ENCODE data around the gene MINDY4B.

Gene MINDY4B

GRCh38 chr3:150905339-150905738 lies at the start of gene MINDY4B:
Gene MINDY4B (minus strand): TSS chr3:150905439. CDS start chr3:150905439, 0 bp downstream.
- H3K36me3 ChIP-seq (ENCODE audit: insufficient read depth, low read length), result no peaks in the 10 kb centered on the region
- no peaks in the 10 kb centered on the region for H3K27me3 ChIP-seq (ENCODE audit: control insufficient read depth in 1 of 2, insufficient read depth in 2 of 2, low read length in 2 of 2)
- no peak within 1 kb of the TSS for H3K4me3 ChIP-seq (ENCODE audit: low read depth in 1 of 2, low read length in 2 of 2)
- H3K9ac ChIP-seq (ENCODE audit: low read length), result no peak within 1 kb of the TSS
- no peaks in the 10 kb centered on the region for H3K9me3 ChIP-seq (ENCODE audit: low read length)
- no peak within 1 kb of the TSS for H3K27ac ChIP-seq (ENCODE audit: low read depth, low read length)
- H3K4me1 ChIP-seq (ENCODE audit: insufficient read depth, low read length), result no peaks in the 10 kb centered on the region

- no peaks in the 10 kb centered on the region for H3K9me3 ChIP-seq (ENCODE audit: low read length)
- H3K4me3 ChIP-seq (ENCODE audit: low read depth in 1 of 2, low read length in 2 of 2), result no peak overlapping the region
- H3K9ac ChIP-seq (ENCODE audit: low read length), result no peak overlapping the region
- H3K4me1 ChIP-seq (ENCODE audit: insufficient read depth, low read length), result no peaks in the 10 kb centered on the region
- H3K27me3 ChIP-seq (ENCODE audit: control insufficient read depth in 1 of 2, insufficient read depth in 2 of 2, low read length in 2 of 2), result no peaks in the 10 kb centered on the region
- H3K36me3 ChIP-seq (ENCODE audit: insufficient read depth, low read length), result no peaks in the 10 kb centered on the region
- H3K27ac ChIP-seq (ENCODE audit: low read depth, low read length), result no peak overlapping the region
Observed at GRCh38 chr3:150951923-150952322, 46.7 kb upstream of the MINDY4B start.

- H3K36me3 ChIP-seq (ENCODE audit: insufficient read depth, low read length), result no peaks in the 10 kb centered on the region
Observed at GRCh38 chr3:150945226-150946032, 40.2 kb upstream of the MINDY4B start.

GRCh38 chr3:150942221-150942620 lies 37.0 kb upstream of the MINDY4B start:
- H3K9ac ChIP-seq (ENCODE audit: low read length), result no peak overlapping the region
- peaks cover 0 to 4% of the 10 kb centered on the region in 2 donors for H3K27me3 ChIP-seq (ENCODE audit: control insufficient read depth in 1 of 2, insufficient read depth in 2 of 2, low read length in 2 of 2)
- H3K4me1 ChIP-seq (ENCODE audit: insufficient read depth, low read length), result no peaks in the 10 kb centered on the region
- H3K36me3 ChIP-seq (ENCODE audit: insufficient read depth, low read length), result no peaks in the 10 kb centered on the region
- no peaks in the 10 kb centered on the region for H3K9me3 ChIP-seq (ENCODE audit: low read length)
- no peak overlapping the region for H3K27ac ChIP-seq (ENCODE audit: low read depth, low read length)
- H3K4me3 ChIP-seq (ENCODE audit: low read depth in 1 of 2, low read length in 2 of 2), result no peak overlapping the region

More at GRCh38 chr3:150945226-150946032, 40.2 kb upstream of the MINDY4B start:
- H3K9ac ChIP-seq (ENCODE audit: low read length), result no peak overlapping the region
- peaks cover 0 to 4% of the 10 kb centered on the region in 2 donors for H3K27me3 ChIP-seq (ENCODE audit: control insufficient read depth in 1 of 2, insufficient read depth in 2 of 2, low read length in 2 of 2)
- no peak overlapping the region for H3K27ac ChIP-seq (ENCODE audit: low read depth, low read length)
- H3K4me3 ChIP-seq (ENCODE audit: low read depth in 1 of 2, low read length in 2 of 2), result no peak overlapping the region
- no peaks in the 10 kb centered on the region for H3K9me3 ChIP-seq (ENCODE audit: low read length)
- no peaks in the 10 kb centered on the region for H3K4me1 ChIP-seq (ENCODE audit: insufficient read depth, low read length)

- Histone ChIP-seq H3K27ac (ENCODE audit: low read depth, low read length) (no peak overlapping the region), H3K9ac (ENCODE audit: low read length) (no peak overlapping the region), H3K4me3 (ENCODE audit: low read depth in 1 of 2, low read length in 2 of 2) (no peak overlapping the region), H3K27me3 (ENCODE audit: control insufficient read depth in 1 of 2, insufficient read depth in 2 of 2, low read length in 2 of 2) (no peaks in the 10 kb centered on the region), H3K36me3 (ENCODE audit: insufficient read depth, low read length) (no peaks in the 10 kb centered on the region), H3K4me1 (ENCODE audit: insufficient read depth, low read length) (no peaks in the 10 kb centered on the region), H3K9me3 (ENCODE audit: low read length) (no peaks in the 10 kb centered on the region)
Observed at GRCh38 chr3:150936693-150937092, 31.5 kb upstream of the MINDY4B start.

GRCh38 chr3:150933473-150933995 lies 28.3 kb upstream of the MINDY4B start:
- Histone ChIP-seq H3K4me1 (ENCODE audit: insufficient read depth, low read length) (peaks cover 4% of the 10 kb centered on the region), H3K36me3 (ENCODE audit: insufficient read depth, low read length) (no peaks in the 10 kb centered on the region), H3K9me3 (ENCODE audit: low read length) (no peaks in the 10 kb centered on the region), H3K9ac (ENCODE audit: low read length) (no peak overlapping the region), H3K27me3 (ENCODE audit: control insufficient read depth in 1 of 2, insufficient read depth in 2 of 2, low read length in 2 of 2) (no peaks in the 10 kb centered on the region), H3K4me3 (ENCODE audit: low read depth in 1 of 2, low read length in 2 of 2) (no peak overlapping the region), H3K27ac (ENCODE audit: low read depth, low read length) (no peak overlapping the region)

GRCh38 chr3:150931745-150932144 lies 26.5 kb upstream of the MINDY4B start:
- Histone ChIP-seq H3K9me3 (ENCODE audit: low read length) (no peaks in the 10 kb centered on the region), H3K4me1 (ENCODE audit: insufficient read depth, low read length) (peaks cover 4% of the 10 kb centered on the region), H3K4me3 (ENCODE audit: low read depth in 1 of 2, low read length in 2 of 2) (no peak overlapping the region), H3K36me3 (ENCODE audit: insufficient read depth, low read length) (no peaks in the 10 kb centered on the region), H3K27ac (ENCODE audit: low read depth, low read length) (no peak overlapping the region), H3K27me3 (ENCODE audit: control insufficient read depth in 1 of 2, insufficient read depth in 2 of 2, low read length in 2 of 2) (no peaks in the 10 kb centered on the region), H3K9ac (ENCODE audit: low read length) (no peak overlapping the region)

- no peak overlapping the region for H3K9ac ChIP-seq (ENCODE audit: low read length)
- H3K4me3 ChIP-seq (ENCODE audit: low read depth in 1 of 2, low read length in 2 of 2), result no peak overlapping the region
- H3K36me3 ChIP-seq (ENCODE audit: insufficient read depth, low read length), result no peaks in the 10 kb centered on the region
- no peaks in the 10 kb centered on the region for H3K9me3 ChIP-seq (ENCODE audit: low read length)
- no peak overlapping the region for H3K27ac ChIP-seq (ENCODE audit: low read depth, low read length)
- H3K4me1 ChIP-seq (ENCODE audit: insufficient read depth, low read length), result peaks cover 4% of the 10 kb centered on the region
- H3K27me3 ChIP-seq (ENCODE audit: control insufficient read depth in 1 of 2, insufficient read depth in 2 of 2, low read length in 2 of 2), result no peaks in the 10 kb centered on the region
Observed at GRCh38 chr3:150930839-150931238, 25.6 kb upstream of the MINDY4B start.

- H3K4me3 ChIP-seq (ENCODE audit: low read depth in 1 of 2, low read length in 2 of 2), result no peak overlapping the region
- peaks cover 4% of the 10 kb centered on the region for H3K4me1 ChIP-seq (ENCODE audit: insufficient read depth, low read length)
- no peaks in the 10 kb centered on the region for H3K27me3 ChIP-seq (ENCODE audit: control insufficient read depth in 1 of 2, insufficient read depth in 2 of 2, low read length in 2 of 2)
- no peak overlapping the region for H3K27ac ChIP-seq (ENCODE audit: low read depth, low read length)
- no peaks in the 10 kb centered on the region for H3K9me3 ChIP-seq (ENCODE audit: low read length)
- H3K36me3 ChIP-seq (ENCODE audit: insufficient read depth, low read length), result no peaks in the 10 kb centered on the region
- no peak overlapping the region for H3K9ac ChIP-seq (ENCODE audit: low read length)
Observed at GRCh38 chr3:150928234-150928633, 23.0 kb upstream of the MINDY4B start.

GRCh38 chr3:150926328-150926727 lies 21.1 kb upstream of the MINDY4B start:
- no peaks in the 10 kb centered on the region for H3K36me3 ChIP-seq (ENCODE audit: insufficient read depth, low read length)
- H3K27me3 ChIP-seq (ENCODE audit: control insufficient read depth in 1 of 2, insufficient read depth in 2 of 2, low read length in 2 of 2), result no peaks in the 10 kb centered on the region
- H3K4me1 ChIP-seq (ENCODE audit: insufficient read depth, low read length), result peaks cover 2% of the 10 kb centered on the region
- no peak overlapping the region for H3K4me3 ChIP-seq (ENCODE audit: low read depth in 1 of 2, low read length in 2 of 2)
- H3K27ac ChIP-seq (ENCODE audit: low read depth, low read length), result no peak overlapping the region
- H3K9ac ChIP-seq (ENCODE audit: low read length), result no peak overlapping the region
- H3K9me3 ChIP-seq (ENCODE audit: low read length), result no peaks in the 10 kb centered on the region

GRCh38 chr3:150925751-150926201 lies 20.5 kb upstream of the MINDY4B start:
- H3K9ac ChIP-seq (ENCODE audit: low read length), result no peak overlapping the region
- H3K4me1 ChIP-seq (ENCODE audit: insufficient read depth, low read length), result no peaks in the 10 kb centered on the region
- no peaks in the 10 kb centered on the region for H3K36me3 ChIP-seq (ENCODE audit: insufficient read depth, low read length)
- H3K27ac ChIP-seq (ENCODE audit: low read depth, low read length), result no peak overlapping the region
- H3K4me3 ChIP-seq (ENCODE audit: low read depth in 1 of 2, low read length in 2 of 2), result no peak overlapping the region
- no peaks in the 10 kb centered on the region for H3K27me3 ChIP-seq (ENCODE audit: control insufficient read depth in 1 of 2, insufficient read depth in 2 of 2, low read length in 2 of 2)
- H3K9me3 ChIP-seq (ENCODE audit: low read length), result no peaks in the 10 kb centered on the region

GRCh38 chr3:150922611-150923010 lies 17.4 kb upstream of the MINDY4B start:
- Histone ChIP-seq H3K4me3 (ENCODE audit: low read depth in 1 of 2, low read length in 2 of 2) (no peak overlapping the region), H3K9ac (ENCODE audit: low read length) (no peak overlapping the region), H3K27me3 (ENCODE audit: control insufficient read depth in 1 of 2, insufficient read depth in 2 of 2, low read length in 2 of 2) (no peaks in the 10 kb centered on the region), H3K9me3 (ENCODE audit: low read length) (no peaks in the 10 kb centered on the region), H3K4me1 (ENCODE audit: insufficient read depth, low read length) (no peaks in the 10 kb centered on the region), H3K27ac (ENCODE audit: low read depth, low read length) (no peak overlapping the region), H3K36me3 (ENCODE audit: insufficient read depth, low read length) (no peaks in the 10 kb centered on the region)

All from muscle layer of colon (tissue), 2 donors.